NOMO-1 (cell line): ENCODE data around the gene GOLPH3L.
A peak's percentile ranks its signal among the peaks of the same experiment; 100 is the strongest.
"Not testable (repeated sequence)": the region's sequence is repeated elsewhere in the genome, so short reads cannot be mapped to it uniquely, and the experiment has no call there.

ENCODE experiments used
- DNase-seq, 2 experiments: peaks; one replicate each; lab custom pipeline; 2025; ENCODE audit not compliant: unreplicated experiment in 2 of 2; lab: John Stamatoyannopoulos, UW

GOLPH3L gene

DNA sequence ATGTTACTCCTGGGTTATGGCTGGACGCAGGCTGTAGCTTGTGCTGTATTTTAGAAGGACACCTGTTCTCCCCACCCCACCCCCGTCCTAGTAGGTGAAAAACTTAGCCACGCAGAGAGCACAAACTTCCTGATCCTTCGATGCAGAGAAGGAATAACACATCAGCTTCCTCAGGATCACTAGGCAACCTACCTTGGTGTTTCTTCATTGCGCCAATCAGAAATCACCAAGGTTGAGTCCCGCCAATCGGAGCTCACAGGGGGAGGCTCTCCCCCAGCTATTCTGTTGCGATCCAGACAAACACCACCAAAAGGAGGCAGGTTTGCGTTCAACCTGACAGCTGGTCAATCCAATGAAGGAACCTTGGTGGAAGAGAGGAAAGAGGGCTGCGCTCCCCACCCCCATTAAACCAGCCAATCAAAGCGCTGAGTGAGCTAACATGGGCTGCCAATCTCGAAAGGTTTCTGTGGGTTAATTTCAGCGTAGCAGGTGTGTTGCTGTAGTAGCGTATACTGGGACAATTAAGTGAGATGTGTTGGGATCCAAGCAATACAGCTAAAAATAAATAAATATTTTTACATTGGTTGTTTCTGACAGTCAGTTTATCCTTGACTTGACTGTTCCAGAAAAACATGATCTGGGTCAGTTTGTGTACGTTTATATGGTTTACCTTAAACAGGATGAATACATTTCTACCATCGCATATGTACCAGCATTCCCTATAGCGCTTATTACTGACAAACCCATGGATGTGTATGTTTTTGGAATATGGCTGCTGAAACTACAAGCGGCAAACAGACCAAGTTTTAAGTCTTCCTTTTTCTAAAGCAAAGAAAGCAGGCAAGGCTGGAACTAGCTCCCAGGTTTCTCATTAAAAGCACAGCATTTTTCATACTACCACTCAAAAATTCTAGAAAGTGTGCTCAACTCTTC is at the start of gene GOLPH3L:
GOLPH3L (minus strand) TSS at position 160 of the 933 bp plus-strand sequence. CDS start 2,316 bp downstream, outside the sequence.
- DNase-seq, result peak; percentile 96 to 99

DNA sequence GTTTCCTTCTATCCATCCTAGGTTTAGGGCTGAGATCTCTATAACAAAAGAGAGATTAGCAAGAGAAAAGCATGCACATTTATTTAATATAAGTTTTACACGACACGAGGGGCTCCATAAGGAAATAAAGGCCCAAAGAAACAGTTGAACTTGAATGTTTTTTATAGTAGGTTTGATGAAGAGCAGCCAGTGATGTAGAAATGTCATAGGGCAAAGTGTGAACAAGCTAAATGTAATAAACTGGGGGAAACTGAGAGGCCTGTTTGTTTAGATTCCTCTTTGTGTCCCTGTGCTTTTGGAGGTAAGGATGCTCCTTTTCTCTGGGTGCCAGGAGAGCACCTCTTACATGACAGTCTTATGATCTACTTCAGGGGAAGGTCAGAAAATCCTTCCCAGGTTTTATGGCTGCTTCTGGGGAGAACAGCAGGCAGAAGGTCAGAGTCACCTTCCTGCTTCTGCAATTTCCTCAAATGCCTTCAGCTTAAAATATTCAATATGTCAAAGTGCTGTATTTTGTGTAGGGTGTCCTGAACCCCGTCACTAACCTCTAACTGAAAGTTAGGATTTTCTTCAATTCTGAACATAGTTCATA is 33.3 kb upstream of the GOLPH3L start:
- no peak for DNase-seq

DNA sequence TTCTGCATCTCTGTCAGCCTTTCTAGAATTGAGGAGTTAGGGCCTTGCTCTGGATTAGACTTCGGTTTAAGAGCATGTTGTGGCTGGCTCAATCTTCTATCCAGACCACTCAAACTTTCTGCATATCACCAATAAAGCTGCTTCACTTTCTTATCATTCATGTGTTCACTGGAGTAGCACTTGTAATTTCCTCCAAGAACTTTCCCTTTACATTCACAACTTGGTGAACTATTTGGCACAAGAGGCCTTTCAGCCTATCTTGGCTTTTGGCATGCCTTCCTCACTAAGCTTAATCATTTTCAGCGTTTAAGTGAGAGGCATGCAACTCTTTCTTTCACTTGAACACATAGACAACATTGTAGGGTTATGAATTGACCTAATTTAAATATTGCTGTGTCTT is 27.4 kb upstream of the GOLPH3L start:
- no peak for DNase-seq

DNA sequence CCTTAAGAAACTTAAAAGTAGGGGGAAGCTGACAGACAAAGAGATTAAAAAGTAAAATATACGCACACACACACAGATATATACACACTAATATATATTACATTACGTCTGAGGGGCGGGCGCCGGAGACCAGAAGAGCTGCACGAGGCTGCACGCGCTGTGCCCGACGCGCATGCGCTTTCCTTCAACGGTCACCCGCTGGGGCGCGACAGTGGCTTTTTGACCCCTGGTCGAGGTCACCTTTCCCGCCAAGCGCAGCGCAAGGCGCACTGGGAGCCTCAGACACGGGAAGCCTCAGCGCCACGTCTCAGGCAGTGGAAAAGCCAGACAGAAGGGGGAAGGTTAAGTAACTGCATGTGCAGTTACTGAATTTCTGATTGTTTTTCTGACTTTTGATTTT is 23.7 kb upstream of the GOLPH3L start, which contains the start of gene HORMAD1:
HORMAD1 (minus strand) TSS at position 193 of the 400 bp plus-strand sequence. CDS start 1,390 bp downstream, outside the sequence.
- no peak for DNase-seq

DNA sequence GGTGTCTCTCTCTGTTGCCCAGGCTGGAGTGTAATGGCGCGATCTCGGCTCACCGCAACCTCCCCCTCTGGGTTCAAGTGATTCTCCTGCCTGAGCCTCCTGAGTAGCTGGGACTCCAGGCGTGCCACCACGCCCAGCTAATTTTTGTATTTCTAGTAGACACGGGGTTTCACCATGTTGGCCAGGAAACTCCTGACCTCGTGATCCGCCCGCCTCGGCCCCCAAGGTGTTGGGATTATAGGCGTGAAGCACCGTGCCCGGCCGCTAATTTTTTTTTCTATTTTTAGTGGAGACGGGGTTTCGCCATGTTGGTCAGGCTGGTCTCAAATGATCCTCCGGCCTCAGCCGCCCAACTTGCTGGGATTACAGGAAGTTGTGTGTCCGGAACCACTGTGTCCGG is 23.1 kb upstream of the GOLPH3L start:
- no peak for DNase-seq

DNA sequence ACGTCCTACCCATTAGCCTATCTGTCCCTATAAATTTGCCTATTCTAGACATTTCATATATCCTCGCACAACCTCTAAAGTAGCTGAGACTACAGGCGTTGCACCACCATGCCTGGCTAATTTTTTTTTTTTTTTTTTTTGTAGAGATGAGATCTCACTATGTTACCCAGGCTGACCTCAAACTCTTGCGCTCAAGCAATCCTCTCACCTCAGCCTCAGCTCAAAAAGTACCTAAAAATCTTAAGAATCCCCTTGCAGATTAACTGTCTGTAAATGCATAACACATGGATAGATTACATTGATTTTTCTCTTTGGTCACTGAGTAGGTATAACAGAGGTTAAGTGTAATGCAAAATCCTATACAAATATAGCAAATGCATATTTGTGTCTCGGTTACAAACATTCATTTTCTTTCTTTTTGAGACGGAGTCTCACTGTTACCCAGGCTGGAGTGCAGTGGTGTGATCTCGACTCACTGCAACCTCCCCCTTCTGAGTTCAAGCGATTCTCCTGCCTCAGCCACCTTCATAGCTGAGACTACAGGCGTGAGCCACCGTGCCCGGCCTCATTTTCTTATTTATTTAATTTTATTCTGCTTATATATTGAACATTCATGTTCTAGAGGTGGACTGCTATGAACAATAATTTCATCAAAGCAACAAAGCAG is 21.4 kb upstream of the GOLPH3L start:
- no peak for DNase-seq

DNA sequence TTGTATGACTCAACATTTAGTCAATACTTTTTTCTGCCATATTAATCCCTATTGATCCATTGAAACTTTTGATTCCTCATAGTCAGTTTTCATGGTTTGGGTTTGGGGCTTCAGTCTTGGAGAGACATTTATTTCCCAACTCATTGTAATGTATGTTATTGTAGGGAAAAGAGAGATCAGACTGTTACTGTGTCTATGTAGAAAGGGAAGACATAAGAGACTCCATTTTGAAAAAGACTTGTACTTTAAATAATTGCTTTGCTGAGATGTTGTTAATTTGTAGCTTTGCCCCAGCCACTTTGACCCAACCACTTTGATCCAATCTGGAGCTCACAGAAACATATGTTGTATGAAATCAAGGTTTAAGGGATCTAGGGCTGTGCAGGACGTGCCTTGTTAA is 12.1 kb upstream of the GOLPH3L start:
- not testable (repeated sequence) for DNase-seq

DNA sequence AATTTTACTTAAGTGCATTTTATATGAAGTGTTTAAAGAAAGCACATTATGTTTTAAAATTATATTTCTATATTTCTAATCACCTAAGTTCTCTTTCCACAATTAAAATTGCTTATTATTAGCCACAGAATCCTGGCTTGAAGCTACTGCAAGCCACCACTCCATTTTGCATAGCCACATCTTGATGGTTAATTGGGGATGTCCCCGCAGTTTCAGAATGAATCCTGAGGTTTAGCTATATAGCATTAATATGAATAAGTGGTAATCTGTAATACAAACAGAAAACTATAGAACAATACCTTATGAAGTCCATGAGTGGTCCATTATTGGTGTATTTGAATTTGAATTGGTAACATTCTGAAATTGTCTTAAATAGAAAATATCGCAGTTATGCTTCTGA is 11.6 kb upstream of the GOLPH3L start:
- no peak for DNase-seq

DNA sequence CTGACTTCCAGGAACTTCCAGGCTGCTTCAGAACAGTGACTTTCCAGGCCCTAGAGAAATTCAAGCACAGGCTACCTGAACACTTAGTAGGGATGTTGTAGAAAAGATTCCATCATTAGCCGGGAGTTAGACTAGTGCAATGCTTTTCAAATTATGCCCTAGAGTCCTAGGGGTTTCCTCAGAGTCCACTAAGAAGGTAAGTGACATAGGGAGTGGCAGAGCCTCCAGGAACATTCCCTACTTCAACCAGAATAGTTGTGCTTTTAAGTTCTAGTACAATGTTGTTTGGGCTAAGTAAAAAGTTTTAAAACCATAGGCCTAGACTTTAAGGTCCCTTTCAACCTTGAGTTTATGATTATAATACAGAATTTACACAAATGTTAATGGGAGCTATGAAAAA is 9.1 kb upstream of the GOLPH3L start:
- DNase-seq, result no peak

DNA sequence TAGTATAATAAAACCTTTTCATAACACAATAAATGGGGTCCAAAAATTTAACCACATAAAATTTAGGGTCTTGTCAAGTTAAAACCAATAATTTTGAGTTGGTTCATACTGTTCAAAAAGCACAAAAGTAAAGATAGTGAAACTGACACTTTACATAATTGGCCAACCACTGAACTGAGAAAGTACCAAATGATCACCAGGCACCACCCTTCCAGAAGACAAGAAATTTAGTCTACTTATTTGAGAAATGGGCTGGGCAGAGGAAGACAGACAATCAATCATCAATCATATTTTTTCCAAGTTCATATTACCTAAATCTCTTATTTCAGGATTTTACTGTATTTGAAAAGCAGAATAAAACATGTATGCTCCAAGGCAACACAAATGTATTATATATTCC is 6.5 kb upstream of the GOLPH3L start:
- no peak for DNase-seq

DNA sequence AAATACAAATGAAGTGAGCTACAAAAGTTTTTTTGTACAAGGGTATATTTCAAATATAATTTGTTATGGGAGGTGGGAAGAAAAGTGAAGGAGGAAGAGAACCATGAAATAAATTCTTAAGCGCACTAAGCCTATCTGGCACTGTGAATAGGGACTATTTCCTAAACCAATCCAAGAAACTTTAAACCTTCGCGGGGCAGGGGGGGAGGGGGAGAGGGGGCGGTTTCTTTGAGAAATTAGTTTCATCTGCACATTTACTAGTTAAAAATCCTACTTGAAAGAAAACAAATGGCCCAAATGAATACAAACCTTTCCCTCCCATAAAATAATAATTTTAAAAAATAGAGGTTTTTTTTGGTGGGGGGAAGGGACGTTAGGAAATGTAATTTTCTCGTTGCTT is 364 bp downstream of the GOLPH3L start:
- DNase-seq, result peak in 1 of 2 experiments; percentile 34

DNA sequence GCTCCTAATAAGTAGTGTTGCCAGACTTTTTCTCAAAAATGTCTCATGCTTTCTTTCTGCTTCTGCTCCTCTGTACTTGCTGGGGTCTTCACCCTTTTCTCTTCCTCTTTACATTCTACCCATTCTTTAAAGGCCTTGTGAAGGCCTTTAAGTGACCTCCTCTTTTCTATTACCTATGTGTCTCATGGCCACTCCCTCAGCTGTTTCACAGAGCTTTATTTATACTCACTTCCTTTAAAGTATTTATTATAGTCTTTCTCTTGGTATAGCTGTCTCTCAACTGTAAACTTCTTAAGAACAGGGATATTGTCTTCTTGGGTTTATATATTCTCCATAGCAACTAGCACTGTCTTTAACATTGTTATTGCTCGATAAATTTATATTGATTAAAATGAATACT is 792 bp downstream of the GOLPH3L start:
- DNase-seq, result peak in 1 of 2 experiments; percentile 42

DNA sequence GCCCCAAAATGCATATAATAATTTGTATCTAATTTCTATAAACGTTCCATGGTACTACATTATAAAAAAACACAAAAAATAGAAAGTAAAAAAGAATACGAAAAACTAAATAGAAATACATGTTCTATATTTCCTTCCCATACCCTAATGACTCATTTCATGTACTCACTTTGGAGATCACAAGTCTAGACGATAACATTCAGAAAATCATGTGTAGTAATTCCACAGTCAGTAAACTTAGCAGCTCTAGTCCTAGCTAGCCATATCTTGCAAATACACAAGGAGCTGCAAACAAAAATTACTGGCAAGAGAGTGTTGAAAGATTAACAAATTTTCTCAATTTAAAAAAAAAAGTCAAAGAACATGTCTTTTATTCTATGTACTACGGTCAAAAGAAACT is 1.4 kb downstream of the GOLPH3L start:
- DNase-seq, result no peak

DNA sequence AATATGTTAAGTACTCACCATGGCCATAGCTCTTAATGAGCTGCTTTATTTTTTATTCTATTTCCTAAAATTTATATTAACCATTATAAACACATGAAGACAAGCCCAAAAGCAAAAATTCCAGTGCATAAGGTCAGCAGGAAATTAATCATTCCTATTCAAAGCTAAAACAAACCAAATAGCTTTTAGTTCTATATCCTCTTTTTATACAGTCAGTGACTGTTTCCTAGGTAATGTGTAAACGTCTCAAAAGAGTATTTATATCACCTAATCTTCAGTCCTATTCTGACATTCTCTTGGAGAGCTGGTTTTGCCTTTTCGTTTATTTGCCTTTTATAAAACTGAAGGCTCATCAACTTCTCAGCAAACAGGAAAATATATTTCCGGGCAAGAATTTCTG is 4.2 kb downstream of the GOLPH3L start:
- no peak for DNase-seq

DNA sequence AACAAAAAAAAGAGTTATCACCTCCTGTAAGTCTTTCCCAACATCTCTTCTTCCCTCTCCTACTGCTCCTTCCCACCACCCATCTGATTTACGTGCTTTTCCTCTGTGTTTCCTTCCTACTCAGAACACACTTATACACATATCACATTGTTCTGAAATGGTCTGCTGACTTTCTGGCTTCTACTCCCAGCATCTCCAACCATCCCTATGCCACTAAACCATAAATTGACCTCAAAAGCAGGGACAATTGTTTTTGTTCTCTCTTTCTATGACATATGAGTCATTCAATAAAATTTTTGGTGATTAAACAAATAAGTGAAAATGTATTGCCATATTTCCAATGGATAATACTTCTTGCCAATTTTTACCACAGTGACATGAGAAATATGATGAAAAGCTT is 8.2 kb downstream of the GOLPH3L start:
- no peak for DNase-seq

DNA sequence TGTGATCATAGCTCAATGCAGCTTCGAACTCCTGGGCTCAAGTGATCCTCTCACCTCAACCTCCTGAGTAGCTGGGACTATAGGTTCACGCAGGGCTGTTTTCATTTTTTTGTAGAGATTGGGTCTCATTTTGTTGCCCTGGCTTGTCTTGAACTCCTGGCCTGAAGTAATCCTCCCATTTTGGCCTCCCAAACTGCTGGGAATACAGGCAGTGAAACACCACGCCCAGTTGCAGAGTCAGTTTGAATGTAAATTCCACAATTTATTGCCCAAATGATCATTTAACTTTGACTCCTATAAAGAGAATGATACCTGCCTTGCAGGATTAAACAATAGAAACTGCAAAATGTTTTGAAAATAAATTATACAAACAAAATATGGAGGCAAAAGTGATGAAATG is 10.7 kb downstream of the GOLPH3L start:
- DNase-seq, result no peak

DNA sequence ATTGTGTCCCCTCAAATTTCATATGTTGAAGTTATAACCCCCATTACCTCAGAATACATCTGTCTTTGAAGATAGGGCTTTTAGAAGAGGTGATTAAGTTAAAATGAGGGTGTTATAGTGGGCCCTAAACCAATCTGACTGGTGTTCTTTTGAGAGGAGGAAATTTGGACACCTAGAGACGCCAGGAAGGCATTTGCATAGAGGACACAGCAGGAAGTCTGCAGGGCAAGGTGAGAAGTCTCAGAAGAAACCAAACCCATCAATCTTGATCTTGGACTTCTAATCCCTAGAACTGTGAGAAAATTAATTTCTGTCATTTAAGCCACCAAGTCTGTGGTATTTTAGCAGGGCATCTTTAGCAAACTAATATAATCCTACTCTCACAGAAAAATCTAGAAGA is 13.0 kb downstream of the GOLPH3L start:
- DNase-seq, result no peak

DNA sequence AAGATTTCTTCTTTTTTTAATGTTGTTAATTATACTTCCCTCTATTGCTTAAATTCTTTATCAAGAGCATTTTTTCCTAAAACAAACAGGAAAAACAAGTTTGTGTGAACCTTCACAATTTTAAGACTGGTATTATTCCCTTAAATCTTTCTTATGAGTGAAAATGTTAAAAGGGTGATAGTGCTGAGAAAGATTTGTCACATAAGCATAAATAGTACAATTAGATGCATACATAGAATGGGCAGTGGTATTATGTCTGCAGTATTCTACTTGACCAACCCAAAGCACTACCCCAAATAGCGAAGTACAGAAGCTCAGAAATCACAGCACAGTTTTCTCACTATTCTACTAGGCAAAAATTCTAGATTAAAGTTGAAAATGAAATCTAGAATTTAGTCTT is 18.0 kb downstream of the GOLPH3L start:
- DNase-seq, result no peak

DNA sequence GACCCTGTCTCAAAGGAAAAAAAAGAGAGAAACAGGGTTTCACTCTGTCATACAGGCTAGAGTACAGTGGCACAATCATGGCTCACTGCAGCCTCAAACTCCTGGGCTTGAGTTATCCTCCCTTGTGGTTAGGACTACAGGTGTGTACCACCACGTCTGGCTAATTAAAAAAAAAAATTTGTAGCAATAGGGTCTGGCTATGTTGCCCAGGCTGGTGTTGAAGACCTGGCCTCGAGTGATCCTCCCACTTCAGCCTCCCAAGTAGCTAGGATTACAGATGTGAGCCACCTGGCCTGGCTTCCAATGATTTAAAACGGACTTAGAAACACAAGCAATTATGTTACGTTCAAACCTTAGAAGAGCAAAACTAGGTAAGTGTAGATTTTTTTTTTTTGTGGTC is 22.1 kb downstream of the GOLPH3L start:
- no peak for DNase-seq

DNA sequence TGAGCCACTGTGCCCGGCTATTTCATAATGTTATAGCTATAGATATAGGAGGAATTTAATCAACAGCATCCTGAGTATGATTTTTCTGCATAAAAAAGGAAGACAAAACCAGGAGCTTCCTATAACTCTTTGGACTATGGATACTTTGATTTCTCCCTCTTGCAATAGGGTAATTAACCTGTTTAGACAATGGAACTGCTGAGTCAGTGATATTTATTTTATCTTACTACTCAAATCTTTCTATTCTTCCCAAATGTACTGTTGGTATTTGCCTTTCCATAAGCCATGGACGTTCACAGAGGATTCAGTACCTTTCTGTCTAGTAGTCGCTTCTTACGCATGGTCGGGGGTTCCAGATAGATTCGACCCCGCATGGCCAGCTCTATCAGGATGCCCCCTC is 33.6 kb downstream of the GOLPH3L start:
- no peak for DNase-seq

DNA sequence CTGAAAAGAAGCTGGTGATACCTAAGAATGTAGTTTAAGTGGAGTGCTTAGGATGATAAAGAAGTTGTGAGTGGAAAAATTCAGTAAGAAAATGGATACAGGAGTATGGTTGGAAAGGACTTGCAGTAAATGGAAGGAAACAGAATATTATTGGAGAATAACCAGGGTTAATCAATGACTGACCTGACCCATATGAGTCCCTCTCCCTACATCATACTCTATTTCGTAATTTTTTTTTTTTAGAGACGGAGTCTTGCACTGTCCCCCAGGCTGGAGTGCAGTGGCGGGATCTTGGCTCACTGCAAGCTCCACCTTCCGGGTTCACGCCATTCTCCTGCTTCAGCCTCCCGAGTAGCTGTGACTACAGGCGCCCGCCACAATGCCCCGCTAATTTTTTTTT is 34.1 kb downstream of the GOLPH3L start:
- no peak for DNase-seq

DNA sequence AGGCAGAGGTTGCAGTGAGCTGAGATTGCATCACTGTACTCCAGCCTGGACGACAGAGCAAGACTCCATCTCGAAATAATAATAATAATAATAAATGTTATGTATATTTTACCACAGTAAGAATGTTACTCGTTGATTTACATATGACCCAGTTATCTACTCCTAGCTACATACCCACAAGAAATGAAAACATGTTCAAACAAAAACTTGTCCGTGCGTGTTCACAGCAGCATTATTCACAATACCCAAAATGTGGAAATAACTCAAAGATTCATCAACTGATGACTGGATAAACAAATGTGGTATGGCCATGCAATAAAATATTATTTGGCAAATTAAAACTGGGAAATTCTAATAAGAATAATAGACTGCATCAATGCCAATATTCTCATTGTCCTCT is 35.8 kb downstream of the GOLPH3L start:
- DNase-seq, result no peak
